GM18870 (cell line): ENCODE measurements around the gene AMIGO3.
A peak's percentile ranks its signal among the peaks of the same experiment; 100 is the strongest.
"Not testable (repeated sequence)": the region's sequence is repeated elsewhere in the genome, so short reads cannot be mapped to it uniquely, and the experiment has no call there.

Experiments
- ATAC-seq: cut with Tn5 transposase; IDR thresholded peaks from one replicate; pipeline ENCODE4 v1.9.1; 2021; ENCODE audit warnings: moderate library complexity; ENCODE audit not compliant: unreplicated experiment

AMIGO3 gene

DNA sequence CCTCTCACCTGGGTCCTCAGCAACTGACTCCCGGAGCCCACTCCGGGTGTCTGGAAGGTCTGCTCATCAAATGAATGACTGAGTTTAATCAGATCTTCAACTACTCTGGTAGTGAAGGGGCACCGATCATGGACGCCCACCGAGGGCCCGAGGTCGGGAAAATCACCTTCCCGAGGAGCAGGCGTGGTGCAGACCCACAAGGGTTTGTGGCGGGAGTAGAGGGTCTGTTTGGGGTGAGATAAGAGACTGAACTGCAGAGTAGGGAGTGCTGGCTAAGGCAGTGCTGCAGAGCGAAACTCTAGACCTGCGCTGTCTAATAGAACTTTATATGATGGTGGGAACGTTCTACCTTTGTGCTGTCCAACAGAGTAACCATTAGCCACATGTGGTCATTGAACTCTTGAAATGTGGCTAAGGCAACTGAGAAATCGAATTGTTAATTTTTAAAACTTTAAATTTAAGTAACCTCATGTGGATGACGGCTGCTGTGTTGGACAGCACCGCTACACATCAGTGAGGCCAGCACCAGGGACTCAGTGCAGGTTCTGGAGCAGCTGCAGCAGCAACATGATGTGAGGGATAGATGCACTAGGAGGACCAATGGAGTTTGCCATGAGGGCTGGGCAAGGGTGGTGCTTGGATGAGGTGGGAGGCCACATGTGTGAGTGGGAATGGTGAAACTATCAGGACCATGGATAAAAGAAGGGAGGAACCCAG, 29.4 kb downstream of the AMIGO3 start:
- ATAC-seq, result not testable (repeated sequence)

DNA sequence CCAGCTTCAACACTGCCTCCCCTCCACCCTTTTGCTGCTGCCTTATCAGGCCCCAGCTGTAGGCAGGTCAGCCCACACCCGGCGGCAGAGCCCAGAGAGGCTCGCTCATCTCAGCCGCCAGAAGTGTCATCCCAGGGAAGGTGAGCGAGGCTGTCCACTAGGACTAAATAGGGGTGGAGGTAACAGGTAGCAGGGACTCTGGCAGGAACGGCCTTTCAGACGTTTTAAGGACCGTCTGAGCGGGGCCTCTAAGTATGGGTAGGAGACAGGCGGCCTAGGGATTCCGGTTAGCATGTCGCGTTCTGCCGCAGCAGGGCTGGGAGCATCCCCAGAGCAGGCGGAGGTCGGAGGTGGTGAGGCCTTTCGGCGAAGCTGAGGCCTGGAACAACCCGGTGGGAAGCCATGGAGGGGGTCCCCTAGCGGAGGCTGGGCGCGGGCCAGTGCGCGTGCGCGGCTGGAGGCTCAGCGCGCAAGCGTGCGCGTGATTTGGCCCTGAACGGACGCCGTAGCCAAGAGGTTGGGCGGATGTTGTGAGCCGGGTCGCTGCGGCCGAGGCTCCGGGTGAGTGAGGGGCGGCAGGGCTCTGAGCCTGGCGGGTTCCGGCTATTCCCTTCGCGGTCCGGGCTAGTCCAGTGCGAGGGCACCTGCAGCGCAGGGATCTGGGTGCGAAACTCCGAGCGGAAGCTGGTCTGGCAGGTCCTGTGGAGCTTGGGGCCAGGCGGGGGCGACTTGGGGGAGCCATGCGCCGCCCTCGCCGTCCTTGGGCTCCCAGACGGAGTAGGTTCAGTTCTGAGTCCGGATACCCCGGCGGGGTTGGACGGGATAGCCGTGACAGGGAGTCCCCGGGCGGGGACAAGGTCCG, 30.2 kb downstream of the AMIGO3 start, which contains the start of the genes MST1 and RNF123:
Gene MST1 (minus strand): TSS at position 429 of the 862 bp plus-strand sequence. CDS start 783 bp downstream, outside the sequence.
Gene RNF123 (plus strand): TSS at position 512 of the 862 bp plus-strand sequence. CDS start 1,609 bp downstream, outside the sequence.
- ATAC-seq, result no peak

DNA sequence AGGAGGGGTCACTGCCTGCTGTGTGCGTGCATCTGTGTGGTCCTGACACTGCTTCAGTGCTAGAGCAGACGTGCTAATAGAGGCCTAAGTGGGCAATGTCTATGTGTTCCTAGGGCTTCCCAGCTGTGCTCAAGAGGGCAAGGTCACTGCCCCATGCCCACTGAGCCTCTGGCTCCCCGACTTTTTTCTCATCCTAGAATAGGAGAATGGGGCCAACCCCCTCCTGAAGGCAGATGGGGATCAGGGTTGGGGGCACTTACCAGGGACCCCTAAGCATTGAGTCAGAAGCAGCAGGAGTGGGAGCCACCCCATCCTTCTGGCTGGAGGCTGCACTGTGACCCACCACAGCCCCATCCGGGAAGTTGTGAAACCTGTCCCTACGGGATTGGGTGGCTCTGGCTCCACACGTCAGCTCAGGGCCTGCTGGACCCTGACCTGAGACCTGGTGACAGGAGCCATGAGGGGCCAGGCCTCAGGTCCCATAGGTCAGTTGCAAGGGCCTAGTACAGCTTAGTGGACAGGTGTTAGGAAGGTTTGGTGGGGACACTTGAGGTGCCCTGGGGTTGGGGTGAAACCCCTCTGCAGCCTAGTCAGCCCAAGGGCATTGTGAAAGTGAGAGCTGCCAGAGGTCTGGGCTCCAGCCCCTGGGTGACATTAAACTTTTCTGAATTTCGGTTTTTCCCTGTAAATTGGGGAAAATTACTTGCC, 31.0 kb downstream of the AMIGO3 start:
- not testable (repeated sequence) for ATAC-seq

DNA sequence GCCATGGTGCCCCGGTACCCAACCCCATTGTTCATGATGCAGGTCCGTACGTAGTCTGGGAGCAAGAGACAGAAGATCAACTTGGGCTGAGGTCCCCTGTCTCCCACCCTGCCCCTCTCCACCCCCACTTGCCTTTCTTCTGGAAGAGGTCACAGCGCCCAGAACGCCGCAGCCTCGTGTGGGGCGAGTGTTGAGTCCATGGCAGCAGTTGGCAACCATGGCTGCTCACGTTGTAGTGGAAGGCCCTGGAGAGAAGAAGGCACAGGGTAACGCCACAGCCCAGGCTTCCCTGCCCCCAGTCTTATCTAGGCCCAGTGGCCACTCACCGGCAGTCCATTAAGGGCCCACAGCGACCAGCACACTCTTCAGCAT, 32.1 kb downstream of the AMIGO3 start:
- ATAC-seq, result not testable (repeated sequence)

DNA sequence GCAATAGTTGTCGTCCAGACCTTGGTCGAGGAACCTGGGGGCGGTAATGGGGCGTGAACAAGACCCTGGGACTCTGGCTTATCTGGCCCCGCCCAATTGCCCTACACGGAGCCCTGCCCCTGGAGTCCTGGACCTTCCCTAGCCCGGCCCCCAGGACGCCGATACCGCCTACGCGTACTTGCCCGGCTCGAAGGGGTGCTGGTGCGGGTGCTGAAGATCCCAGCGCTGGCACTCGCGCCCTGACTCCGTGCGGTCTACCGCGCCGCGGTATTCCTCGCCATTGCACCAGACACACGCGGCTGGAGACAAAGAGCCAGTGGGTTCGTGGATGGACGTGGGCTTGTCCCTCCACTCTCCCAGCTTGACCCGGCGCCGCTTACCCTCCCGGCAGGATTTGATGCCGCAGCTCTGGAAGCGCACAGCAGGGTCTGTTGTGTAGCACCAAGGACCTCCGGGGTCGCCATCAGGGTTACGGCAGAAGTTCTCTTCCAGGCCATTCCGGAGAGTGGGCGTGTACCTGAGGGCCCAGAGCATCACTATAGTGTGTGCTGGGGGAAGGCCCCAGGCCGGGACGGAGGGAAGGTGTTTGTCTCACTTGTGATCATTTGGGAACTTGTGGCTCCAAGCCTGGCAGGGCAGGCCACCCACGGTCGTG, 32.6 kb downstream of the AMIGO3 start:
- ATAC-seq, result not testable (repeated sequence)

DNA sequence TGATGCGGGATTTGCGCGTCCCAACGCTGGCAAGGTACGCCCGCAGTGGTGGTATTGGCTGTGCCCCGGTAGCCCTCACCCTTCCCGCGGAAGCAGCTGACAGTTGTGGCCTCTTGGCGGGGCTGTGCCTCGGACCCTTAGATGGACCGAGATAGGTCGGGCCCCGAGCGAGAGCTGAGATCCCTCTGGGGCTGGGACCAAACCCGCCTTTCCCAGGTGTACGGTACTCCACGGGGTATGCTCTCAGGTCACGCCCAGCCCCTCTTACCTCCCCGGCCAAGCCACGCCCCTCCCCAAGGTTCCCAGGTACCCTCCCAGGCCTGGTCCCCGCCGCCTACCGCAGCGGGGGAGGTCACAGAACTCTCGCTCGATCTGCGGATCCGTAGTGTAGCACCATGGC, 33.1 kb downstream of the AMIGO3 start:
- ATAC-seq, result not testable (repeated sequence)

DNA sequence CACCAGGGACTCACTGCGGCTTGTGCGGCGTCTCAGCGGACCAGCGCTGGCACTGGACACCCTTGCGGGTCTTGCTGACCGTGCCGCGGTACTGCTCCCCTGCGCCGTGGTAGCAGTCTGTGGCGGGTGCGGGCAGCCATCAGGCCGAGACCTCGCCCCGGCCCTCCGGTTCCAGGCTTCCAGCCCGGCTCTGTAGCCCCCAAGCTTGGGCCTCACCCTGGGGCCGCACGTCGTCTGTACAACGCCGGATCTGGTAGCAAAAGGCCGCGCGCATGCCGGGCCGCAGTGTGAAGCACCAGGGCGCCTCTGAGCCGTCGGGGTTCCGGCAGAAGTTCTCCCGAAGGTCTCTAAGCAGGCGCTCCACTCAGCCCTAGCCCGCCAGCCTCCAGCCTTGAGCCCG, 33.6 kb downstream of the AMIGO3 start:
- not testable (repeated sequence) for ATAC-seq

DNA sequence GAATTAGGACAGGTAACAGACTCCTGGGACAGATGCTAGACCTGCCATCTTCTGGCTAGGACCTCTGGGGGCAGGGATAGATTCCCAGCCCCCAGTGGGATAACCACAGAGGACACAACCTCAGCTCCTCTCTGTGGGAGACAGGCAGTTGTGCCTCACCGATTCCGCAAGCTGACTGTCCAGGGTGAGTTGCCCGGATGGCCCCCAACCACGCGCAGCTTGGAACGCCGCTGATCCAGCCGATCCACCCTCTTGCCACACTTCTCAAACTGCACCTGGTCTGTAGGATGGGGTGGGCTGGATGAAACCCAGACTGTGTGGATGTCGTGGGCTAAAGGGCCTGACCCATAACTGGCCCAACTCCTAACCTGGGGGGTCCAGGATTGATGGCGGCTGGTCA, 34.4 kb downstream of the AMIGO3 start:
- not testable (repeated sequence) for ATAC-seq

DNA sequence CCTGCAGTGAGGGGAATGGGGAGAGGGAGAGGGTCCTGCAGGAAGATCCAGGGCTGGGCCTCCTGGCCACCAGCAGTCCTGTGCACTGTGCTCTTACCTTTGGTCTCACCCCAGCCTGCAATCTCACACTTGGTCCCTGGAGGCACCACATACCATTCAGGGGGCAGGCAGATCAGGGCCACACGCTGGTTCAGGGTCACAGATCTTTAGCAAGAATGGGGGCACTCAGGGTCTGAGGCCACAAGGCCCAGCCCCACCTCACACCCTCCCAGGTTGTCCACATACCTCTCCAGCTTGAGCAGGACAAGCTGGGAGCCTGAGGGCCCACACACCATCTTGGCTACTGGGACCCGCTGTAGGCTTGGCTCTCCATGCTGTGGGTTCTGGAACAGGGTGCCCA, 35.0 kb downstream of the AMIGO3 start:
- ATAC-seq, result not testable (repeated sequence)

DNA sequence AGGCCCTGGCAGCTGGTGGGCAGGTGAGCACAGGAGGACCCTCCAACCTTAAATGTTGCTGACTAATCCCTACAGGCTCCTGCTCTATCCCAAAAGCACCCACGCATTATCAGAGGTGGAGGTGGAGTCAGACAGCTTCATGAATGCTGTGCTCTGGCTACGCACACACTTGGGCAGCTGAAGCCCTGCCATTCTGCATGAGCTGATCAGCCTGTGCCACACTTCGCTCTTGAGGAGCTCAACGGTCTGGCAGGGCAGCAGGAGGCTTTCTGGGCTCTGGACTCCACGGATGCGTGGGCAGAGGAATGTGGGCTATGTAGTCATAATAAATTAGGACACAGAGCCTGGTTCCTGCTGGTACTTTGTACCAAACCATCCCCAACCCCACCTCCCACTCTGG, 36.3 kb downstream of the AMIGO3 start:
- no peak for ATAC-seq

DNA sequence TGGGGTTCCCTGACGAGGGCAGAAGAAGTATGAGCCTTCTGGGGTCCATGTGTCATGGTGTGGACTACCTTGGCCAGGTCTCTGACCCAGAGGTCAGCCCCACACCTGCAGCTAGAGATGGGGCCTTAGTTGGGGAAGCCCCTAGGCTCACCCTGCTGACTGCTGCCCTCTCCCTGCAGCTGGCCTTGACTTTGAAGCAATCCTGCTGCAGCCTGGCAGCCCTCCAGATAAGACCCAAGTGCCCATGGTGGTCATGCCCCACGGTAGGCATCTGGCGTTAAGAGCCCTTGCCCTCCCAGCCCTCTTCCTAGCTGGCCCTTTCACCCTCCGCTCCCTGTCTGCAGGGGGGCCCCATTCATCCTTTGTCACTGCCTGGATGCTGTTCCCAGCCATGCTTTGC, 37.9 kb downstream of the AMIGO3 start:
- no peak for ATAC-seq

DNA sequence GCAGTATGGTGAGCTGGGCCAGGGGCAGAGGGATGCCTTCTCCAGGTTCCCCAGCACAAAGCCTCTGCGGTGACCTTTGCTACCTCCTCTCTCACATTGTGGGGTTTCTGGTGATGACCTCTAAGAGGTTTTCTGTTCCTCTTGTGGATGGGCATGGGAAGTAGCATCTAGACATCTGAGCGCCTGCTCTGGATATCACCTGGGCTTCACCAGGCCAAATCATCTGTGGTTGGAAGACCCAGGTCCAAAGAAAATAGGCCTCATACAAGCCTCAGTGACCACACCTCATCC, 38.3 kb downstream of the AMIGO3 start:
- no peak for ATAC-seq

DNA sequence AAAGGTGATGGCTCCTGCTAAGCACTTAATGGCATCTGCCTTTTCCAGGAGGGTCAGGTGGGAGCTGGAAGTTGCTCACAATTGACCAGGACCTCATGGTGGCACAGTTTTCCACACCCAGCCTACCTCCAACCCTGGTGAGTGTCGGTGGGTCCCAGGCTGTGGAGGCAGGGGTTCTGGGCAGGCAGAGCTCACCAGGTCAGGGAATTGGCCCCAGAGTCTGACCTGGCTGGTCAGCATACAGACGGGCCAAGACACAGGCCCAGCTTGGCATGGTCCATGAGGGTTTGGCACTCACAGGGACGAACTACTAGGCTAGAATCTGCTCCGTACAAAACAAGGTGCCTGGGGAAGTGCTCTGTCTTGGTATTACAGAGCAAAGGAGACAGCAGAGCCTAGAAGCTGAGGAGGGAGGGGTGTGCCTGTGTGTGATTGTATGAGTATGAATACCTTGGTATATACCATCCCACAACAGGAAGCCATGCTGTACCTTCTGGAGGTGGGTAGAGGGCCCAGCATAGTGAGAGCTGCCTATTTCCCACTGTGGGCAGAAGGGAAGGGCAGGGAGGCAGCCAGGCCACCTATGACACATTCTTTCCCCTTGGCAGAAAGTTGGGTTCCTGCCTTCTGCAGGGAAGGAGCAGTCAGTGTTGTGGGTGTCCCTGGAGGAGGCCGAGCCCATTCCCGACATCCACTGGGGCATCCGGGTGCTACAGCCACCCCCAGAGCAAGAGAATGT, 38.8 kb downstream of the AMIGO3 start:
- no peak for ATAC-seq

DNA sequence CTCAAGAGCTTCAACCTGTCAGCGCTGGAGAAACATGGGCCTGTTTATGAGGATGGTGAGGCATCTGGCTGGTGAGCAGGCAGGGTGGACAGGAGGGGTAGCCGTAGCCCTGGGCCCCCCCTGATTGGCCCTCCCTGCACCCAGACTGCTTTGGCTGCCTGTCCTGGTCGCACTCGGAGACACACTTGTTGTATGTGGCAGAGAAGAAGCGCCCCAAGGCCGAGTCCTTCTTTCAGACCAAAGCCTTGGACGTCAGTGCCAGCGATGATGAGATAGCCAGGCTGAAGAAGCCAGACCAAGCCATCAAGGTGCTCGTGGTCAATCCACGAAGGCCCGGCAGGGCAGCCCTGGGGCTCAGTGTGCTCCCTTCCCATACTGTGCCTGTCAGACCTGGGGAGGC, 43.6 kb downstream of the AMIGO3 start:
- ATAC-seq, result no peak

DNA sequence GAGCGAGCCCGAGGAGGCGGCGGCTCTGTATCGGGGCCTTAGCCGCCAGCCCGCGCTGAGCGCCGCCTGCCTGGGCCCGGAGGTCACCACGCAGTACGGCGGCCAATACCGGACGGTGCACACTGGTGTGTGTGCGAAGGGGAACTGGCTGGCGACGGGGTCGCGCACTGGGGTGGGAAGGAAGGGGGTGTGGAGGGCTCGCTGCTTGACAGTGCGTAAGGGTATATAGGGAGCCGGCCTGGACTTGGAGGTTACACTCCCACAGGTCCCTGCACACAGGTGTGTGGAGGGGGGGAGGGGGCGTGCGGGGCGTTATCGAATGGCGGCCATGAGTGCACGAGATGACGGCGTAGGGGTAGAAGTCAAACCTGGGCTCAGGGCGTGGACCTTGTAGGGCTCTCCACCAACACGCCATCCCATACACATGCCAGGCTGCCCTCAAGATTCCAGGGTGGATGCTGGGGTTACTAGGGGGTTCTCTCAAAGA, 44.9 kb downstream of the AMIGO3 start:
- peak; percentile 25 for ATAC-seq

DNA sequence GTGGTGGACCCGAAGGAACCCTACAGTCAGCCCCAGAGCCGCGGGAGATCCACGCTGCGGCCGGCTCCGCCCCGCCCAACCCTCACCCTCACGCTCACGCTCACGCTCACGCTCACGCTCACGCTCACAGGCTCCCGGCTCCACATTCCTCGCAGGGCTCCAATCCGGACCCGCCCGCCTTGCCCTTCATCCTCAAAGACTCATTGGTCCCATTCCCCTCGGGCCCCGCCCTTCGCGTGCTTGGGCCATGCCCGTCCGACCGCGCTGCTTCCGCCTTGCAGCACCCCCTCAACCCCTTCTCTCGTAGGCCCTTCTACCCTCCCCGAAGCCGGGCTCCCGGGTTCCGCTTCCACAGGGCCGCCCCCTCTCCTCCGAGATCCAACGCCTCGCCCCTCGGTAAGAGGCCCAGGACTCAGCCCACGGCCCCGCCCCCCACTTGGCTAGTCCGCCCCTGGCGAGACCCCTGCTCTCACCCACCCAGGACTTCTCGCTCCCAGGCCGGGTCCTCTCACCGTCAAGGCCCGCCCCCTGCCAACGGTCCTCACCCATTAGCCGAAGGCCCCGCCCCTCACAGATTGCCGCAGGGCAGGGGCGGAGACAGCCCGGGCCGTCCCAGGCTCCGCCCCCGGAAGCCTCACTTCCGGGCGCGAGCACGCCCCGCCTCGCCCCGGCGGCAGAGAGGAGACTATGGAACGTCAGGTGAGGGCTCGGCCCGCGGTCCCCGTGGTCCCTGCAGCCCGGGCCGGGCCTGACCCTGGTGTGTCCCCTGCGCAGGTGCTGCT, 45.6 kb downstream of the AMIGO3 start, which contains the start of gene APEH:
Gene APEH (plus strand): TSS at position 637 of the 782 bp plus-strand sequence. CDS start 51 bp downstream, at position 688.
- ATAC-seq, result peak; percentile 70

DNA sequence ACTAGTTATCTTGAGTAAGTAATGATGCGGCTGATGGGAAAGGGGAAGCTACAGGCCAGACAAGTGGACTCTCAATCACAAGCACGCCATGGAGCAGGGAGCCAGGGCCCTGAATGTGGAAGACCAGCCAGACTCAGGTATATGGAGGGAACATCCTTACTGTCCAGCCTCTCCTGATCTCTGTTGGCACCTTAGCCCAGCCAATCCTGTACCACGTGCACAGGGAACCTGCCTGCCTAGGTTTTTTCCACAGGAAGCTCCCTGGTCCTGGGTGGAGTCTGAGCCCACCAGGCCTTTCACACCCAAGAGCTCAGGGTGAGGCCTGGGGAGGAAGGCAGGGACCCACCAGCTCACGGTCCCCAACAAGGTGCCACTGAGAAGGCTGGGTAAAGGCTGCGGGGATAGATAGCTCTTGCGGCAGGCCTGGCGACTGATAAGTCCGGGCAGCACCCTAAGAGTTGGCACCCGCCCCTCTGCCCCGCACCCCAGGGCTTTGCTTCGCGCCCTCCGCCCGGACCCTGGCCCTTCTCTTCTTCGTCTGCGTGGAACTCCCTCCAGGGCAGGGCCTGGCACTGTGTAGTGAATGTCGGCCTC, 46.3 kb downstream of the AMIGO3 start:
- ATAC-seq, result no peak

DNA sequence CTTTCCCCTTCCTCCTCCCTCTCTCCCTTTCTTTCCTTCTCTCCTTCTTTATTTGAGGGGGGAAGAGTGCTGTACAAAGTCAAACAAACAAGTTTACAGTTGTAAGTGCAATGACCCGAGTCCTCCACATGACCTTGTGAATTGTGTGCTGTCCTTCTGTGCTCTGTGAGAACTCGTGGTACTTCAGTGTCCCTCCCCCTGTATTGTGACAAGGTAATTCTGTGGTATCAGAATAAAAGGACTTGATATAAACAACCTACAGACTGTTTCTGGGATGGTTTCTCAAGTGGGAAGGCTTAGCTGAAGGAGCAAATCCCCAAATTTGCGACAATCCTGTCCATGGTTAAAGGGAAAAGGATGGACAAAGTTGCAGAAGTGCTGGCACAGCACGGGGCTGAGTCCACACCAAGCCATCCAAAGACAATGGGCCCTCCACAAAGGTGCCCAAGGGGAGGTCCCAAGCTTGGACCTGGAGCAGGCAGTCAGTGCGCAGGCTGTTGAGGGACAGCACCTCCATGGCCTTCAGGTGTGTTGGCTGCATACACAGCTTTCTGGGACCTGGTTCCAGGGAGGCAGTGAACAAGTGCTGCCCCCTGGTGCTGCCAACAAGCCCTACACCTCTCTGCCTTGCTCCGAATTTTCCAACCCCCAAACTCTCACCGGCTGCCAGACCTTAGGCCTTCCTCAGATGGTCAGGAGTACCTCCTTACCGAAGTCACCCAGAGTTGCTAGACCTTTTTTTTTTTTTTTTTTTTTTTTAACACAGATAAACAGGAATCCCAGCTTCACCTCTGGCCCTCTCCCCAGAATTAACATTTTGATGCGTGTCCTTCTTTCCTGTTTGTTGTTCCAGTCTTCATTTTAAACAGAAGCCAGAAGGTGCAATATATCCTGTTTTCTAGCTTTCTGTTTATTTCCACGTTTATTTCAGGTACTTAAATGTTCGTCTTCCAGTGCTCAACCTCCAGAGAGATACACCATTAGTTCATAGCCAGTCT, 47.9 kb downstream of the AMIGO3 start:
- ATAC-seq, result no peak
